M059J (cell line): ENCODE measurements around the gene HDAC6. TPM values are rescaled to one million over a fixed set of nuclear protein-coding genes. Genes with fewer than 3 reads are reported as not detected.

Experiments used
- DNase-seq: peaks from one replicate; pipeline ENCODE4 v3.0.0-alpha.2; 2012; ENCODE audit warnings: low read depth
- total RNA-seq: library from RNA; depleted of rRNA; stranded (reverse); fragments of >200 nt; shearing (Covaris generic); gene quantifications from 2 replicates; pipeline ENCODE4 v1.2.3, GENCODE V29; 2014; rRNA removed

HDAC6 gene
- total RNA-seq = 44.8 and 50.7 TPM in 2 replicates

GRCh38 chrX:48801280-48802088 is at the start of gene HDAC6:
Gene HDAC6 (plus strand): TSS chrX:48802067. CDS start chrX:48802693, 626 bp downstream.
- peak; percentile 99 for DNase-seq

DNA sequence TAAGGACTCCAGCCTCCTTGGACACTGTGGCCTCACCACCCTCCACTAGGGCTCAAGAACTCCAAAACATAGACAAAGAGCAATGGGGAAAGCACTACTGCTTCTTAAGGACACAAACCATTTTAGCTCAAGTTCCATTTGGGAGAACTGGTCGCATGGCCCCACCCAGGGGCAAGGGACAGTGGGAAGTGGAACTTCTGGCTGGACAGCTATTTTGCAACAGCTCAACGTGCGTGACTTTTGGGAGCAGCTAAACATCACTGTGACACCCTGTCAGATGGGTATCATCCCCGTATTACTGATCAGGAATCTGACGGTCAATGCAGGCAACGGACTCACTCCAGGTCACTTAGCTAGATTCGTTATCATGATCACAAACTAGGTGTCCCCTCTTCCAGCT is 49.4 kb upstream of the HDAC6 start:
- DNase-seq = no peak

- no peak for DNase-seq
These were observed 48.1 kb upstream of the HDAC6 start for GRCh38 chrX:48753708-48754228.

- no peak for DNase-seq
These were observed 47.6 kb upstream of the HDAC6 start for GRCh38 chrX:48754238-48754637.

GRCh38 chrX:48761674-48762471 is 40.0 kb upstream of the HDAC6 start, which contains the start of gene GLOD5:
Gene GLOD5 (plus strand): TSS chrX:48761747. CDS start chrX:48761791, 44 bp downstream.
- DNase-seq = peak; percentile 53

DNA sequence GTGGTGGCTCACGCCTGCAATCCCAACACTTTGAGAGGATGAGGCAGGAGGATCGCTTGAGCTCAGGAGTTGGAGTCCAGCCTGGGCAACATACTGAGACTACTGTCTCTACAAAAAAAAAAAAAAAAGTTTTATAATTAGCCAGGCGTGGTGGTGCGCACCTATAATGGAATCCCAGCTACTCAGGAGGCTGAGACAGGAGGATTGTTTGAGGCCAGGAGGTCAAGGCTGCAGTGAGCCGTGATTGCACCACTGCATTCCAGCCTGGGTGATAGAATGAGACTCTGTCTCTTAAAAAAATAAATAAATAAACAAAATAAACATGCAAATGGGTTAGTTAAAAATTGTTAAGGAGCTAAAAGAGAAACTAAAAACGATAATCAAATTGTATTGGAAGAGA is 32.6 kb upstream of the HDAC6 start:
- no peak for DNase-seq

DNA sequence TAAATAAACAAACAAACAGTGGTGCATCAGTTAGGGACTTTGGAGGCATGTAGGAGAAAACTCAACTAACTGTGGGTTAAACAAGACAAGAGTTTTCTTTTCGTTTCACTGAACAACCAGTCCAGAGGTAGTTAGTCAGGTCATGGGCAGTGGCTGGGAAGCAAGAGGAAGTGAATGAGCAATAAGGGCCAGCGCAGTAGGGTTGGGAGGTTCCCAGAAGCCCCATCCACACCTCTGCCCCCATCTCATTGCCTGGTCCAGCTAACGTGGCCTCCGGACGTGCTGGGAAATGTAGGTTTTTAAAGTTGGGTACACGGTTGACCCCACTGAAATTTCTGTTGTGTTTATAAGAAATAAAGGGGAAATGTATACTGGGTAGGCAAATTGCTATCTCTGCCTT is 31.6 kb upstream of the HDAC6 start:
- DNase-seq = no peak

GRCh38 chrX:48772602-48773001 is 29.3 kb upstream of the HDAC6 start:
- DNase-seq = no peak

- no peak for DNase-seq
These were observed 24.9 kb upstream of the HDAC6 start for GRCh38 chrX:48776818-48777439.

DNA sequence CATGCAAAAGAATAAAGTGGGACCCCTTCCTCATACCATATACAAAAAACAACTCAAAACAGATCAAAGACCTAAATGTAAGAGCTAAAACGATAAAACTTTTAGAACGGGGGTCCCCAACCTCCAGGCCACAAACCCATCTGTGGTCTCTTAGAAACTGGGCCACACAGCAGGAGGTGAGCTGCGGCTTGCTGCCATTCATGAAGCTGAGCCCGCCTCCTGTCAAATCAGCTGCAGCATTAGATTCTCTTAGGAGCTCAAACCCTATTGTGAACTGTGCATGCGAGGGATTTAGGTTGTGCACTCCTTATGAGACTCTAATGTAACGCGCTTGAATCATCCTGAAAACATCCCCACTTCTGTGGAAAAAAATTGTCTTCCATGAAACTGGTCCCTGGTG is 22.5 kb upstream of the HDAC6 start:
- no peak for DNase-seq

DNA sequence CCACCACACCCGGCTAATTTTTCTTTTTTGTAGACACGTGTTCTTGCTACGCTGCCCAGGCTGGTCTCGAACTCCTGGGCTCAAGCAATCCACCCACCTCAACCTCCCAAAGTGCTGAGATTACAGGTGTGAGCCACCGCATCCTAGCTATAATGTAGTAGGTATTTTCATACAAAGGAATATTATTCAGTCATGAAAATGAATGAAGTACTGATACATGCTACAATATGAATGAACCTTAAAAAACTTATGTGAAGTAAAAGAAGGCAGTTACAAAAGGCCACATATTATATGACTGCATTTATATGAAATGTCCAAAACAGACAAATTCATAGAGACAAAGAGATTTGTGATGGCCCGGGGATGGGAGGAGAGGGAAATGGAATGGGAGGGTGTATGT is 20.2 kb upstream of the HDAC6 start:
- no peak for DNase-seq

GRCh38 chrX:48782216-48782615 is 19.7 kb upstream of the HDAC6 start:
- DNase-seq = no peak

DNA sequence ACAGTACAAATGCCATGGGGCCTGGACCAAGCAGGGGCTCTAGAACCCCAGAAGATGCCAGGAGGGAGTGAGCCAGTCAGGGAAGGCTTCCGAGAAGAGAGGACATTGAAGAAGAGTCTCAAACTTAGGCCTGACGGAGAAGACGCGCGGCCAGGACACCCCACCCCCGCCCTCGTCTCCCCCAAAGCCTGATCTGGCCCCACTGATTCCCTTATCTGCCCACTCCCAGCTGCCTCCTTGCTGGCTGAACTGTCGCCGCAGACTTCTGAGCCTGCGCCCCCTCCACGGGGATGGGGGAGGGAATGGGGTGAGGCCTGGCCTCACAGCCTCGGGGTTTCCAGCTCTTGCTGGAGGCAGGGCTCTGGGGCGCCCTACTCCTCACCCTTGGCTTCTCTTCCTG is 19.1 kb upstream of the HDAC6 start:
- DNase-seq = no peak

DNA sequence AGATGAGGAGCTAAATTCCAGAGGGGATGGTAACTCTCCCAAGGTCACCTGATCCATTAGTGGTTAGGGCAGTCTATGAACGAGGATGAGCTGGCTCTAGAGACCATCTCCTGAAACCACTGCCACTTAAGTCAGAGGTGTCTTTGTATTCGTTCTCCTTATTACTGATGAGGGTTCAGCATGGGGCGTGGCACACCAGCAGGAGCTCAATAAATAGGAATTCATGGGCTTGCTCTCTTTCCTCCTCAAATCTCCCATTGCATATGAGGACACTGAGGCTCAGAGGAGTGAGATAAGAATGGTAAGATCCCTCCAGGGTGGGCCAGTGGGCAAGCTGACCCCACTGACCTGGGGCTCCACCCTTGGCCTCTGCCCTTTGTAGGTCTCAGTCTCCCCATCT is 17.1 kb upstream of the HDAC6 start:
- DNase-seq = no peak

GRCh38 chrX:48785186-48785539 is 16.7 kb upstream of the HDAC6 start:
- DNase-seq = no peak

DNA sequence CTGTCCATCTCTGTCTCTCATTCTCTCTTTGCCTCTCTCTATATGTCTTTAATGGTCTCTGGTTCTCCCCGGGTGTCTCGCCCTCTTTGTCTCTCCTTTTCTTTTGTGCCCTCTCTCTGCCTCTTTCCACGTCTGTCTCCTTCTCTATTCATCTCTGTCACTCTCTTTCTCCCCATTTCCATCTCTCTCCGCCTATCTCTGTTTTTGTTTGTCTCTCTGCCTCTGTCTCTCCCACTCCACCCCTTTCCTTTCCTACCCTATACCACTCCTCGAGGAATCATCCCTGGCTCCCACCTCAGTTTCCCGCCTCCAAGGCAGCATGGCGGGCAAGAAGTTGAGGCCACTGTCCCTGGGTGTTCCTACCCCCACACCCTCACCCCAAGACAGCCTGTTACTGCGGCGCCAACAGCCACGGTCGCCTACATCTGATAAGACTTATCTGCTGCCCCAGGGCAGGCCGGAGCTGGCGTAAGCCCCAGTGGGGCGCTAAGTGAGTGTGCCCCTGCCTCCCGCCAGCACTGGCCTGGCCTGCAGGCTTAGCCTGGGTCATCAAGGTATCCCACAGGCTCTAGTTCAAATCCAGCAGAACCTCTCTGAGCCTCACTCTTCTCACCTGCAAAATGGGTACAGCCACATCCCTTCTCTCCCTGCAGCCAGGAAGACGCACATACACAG is 16.2 kb upstream of the HDAC6 start:
- no peak for DNase-seq

- DNase-seq = no peak
These were observed 15.5 kb upstream of the HDAC6 start, which contains the start of gene GATA1 for GRCh38 chrX:48786341-48786800. Gene GATA1 (plus strand): TSS chrX:48786590. CDS start chrX:48791110, 4,520 bp downstream.

GRCh38 chrX:48786825-48787504 is 14.9 kb upstream of the HDAC6 start:
- no peak for DNase-seq

- DNase-seq = no peak
These were observed 14.1 kb upstream of the HDAC6 start for GRCh38 chrX:48787505-48788443.
